ENCODE measurements around the gene LRFN4.

- TF ChIP-seq POLR2A (IDR thresholded peaks at IDR 0.05; ENCODE audit: low read length) (no peak), GATA1 (IDR thresholded peaks at IDR 0.05; ENCODE audit: low read depth, low read length) (no peak)
These were observed 11.3 kb downstream of the LRFN4 start for GRCh38 chr11:66868082-66868725.
